D721Med (cell line): ENCODE results near the gene TMEM252.

ENCODE experiments used
- DNase-seq: peaks from one replicate; pipeline ENCODE4 v3.0.0; 2011; ENCODE audit warnings: low spot score; ENCODE audit not compliant: insufficient read length
- FAIRE-seq: peaks from 2 replicates; lab custom pipeline; 2011; peaks lifted over from hg19 to GRCh38; lab: Jason Lieb, UNC
- TF ChIP-seq, protein P1 (sequence below): IDR thresholded peaks from 2 replicates; pipeline ENCODE4 v1.5.1; 2012; ENCODE audit warnings: mild to moderate bottlenecking, control low read depth; ENCODE audit not compliant: insufficient read depth; ENCODE audit errors: missing control alignments

TMEM252 gene

DNA sequence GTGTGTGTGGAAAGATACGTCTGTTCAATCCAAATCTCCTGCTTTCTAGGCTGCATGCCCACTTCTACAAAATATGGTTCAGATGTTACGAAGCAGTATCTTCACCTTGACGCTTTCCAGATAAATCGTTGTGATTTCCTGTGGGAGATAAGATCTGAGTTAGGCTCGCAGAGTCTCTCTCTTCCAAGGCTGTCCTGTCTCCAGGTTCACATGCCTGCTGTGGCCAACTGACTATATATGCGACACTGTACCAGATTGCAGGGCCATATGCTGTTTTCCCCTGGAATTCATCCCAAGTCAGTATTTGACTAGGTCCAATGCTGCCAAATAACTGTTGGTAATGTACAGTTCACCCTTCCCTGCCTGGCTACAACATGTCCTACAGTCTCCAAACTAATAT is 47.9 kb downstream of the TMEM252 start:
- DNase-seq: no peak
- FAIRE-seq: no peak
- TF ChIP-seq, protein P1, sequence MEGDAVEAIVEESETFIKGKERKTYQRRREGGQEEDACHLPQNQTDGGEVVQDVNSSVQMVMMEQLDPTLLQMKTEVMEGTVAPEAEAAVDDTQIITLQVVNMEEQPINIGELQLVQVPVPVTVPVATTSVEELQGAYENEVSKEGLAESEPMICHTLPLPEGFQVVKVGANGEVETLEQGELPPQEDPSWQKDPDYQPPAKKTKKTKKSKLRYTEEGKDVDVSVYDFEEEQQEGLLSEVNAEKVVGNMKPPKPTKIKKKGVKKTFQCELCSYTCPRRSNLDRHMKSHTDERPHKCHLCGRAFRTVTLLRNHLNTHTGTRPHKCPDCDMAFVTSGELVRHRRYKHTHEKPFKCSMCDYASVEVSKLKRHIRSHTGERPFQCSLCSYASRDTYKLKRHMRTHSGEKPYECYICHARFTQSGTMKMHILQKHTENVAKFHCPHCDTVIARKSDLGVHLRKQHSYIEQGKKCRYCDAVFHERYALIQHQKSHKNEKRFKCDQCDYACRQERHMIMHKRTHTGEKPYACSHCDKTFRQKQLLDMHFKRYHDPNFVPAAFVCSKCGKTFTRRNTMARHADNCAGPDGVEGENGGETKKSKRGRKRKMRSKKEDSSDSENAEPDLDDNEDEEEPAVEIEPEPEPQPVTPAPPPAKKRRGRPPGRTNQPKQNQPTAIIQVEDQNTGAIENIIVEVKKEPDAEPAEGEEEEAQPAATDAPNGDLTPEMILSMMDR: no peak

DNA sequence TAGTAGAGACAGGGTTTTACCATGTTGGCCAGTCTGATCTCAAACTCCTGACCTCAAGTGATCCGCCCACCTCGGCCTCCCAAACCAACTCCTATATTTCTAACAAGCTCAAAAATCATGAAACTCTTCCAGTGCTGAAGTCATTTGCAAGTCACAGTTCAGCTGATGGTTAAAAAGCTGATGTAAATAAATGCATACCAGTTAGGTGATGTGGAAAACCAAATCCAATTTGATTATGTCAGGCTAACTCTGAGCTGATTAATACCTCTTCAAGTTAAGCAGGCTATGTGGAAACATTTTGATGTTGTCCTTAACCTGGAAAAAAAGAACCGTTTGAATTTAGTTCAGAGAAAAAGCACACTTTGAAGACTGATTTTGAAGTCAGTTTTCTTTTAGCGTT is 51.0 kb downstream of the TMEM252 start:
- no peak for DNase-seq
- FAIRE-seq: no peak
- TF ChIP-seq, protein P1: no peak

DNA sequence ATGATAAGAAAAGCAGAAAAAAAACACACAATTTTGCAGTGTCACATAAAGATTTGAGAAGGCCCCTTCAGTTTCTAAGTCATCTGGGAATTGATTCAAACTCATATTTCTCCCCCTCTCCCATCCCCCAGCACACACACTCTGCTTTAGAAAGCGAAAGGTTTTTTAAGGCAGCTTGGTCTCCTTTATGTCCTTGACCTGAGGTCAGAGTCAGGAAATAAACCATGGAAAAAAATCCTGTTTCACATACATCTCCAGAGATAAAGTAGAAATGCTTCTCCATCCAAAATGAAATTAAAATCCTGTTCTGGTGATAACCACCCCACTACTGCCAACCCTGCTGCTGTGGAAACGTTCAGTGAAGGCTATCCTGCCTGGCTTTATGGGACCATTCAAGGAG is 52.6 kb downstream of the TMEM252 start:
- FAIRE-seq (no peak), DNase-seq (no peak)
- TF ChIP-seq, protein P1: no peak
